HG02943 (cell line): ENCODE results near the gene ASF1B.

ENCODE experiments used
- ATAC-seq: cut with Tn5 transposase; IDR thresholded peaks from one replicate; pipeline ENCODE4 v1.9.1; 2021; ENCODE audit warnings: mild to moderate bottlenecking, low read depth, moderate library complexity; ENCODE audit not compliant: unreplicated experiment

ASF1B gene

DNA sequence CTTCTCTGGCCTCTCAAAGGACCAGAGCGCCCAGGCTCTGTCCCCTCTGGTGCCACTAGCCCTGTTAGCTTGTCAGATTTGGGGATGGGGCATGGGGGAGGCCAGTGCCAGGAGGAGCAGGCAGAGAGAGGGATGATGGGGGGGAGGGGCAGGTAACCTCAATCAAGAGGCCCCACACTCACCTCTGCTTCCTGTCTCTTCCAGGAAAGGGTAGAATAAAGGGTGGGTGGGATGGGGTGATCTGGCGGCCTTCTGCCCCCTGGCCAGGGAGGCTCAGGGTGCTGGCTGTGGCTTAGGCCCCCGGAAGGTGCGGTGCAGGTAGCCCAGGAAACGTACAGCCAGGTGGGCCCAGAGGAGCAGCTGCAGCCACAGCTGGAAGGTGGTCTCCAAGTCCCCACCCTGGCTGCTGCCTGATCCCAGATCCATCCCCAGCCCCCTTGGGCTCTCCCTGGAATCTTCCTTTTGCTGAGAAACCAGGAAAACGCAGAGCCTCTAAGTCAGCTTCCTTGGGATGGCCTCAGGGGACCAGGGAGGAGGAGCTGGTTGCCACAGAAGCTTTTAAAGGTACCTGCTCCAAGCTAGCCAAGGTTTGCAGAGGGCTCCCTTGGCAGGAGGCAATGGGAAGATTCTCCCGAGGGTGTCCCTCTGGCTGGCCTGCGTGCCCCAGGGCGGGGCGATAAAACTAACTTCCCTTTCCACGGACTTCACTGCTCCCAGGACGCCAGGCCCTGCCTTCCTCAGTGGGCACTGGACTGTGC, 24.2 kb downstream of the ASF1B start:
- ATAC-seq, result no peak

DNA sequence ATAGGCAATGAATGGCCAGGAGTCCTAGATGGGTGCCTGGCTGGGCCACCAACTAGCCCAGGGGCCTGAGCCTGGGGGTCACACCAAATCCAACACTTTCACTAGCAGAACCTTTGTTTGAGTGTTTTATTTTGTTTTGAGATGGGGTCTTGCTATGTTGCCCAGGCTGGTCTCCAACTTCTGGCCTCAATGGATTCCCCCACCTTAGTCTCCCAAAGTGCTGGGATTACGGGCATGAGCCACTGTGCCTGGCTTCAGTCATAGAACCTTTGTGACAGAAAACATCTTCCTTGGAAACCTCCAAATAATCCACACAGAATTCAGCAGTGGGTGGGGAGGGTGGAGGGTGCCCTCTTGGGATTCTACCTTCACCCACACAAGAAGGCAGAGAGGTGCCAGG, 24.9 kb downstream of the ASF1B start:
- no peak for ATAC-seq

DNA sequence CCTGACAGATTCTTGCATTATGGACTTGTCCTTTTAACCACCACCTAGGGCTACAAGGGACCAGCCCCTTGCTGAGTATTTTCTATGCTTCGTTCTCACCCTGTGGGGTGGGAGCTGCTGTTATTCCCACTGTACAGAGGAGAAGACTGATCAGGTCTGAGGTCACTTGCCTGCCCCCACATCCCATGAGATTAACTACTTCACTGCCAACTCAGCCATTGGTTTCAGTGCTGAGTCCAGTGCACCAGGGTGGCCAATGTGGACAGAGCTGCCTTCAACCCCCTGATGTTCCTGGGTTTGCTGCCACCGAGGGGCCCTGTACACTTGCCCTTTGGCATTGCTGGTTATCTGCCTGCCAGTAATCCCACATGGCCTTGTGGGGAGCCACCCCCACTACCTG, 25.7 kb downstream of the ASF1B start:
- ATAC-seq, result no peak

DNA sequence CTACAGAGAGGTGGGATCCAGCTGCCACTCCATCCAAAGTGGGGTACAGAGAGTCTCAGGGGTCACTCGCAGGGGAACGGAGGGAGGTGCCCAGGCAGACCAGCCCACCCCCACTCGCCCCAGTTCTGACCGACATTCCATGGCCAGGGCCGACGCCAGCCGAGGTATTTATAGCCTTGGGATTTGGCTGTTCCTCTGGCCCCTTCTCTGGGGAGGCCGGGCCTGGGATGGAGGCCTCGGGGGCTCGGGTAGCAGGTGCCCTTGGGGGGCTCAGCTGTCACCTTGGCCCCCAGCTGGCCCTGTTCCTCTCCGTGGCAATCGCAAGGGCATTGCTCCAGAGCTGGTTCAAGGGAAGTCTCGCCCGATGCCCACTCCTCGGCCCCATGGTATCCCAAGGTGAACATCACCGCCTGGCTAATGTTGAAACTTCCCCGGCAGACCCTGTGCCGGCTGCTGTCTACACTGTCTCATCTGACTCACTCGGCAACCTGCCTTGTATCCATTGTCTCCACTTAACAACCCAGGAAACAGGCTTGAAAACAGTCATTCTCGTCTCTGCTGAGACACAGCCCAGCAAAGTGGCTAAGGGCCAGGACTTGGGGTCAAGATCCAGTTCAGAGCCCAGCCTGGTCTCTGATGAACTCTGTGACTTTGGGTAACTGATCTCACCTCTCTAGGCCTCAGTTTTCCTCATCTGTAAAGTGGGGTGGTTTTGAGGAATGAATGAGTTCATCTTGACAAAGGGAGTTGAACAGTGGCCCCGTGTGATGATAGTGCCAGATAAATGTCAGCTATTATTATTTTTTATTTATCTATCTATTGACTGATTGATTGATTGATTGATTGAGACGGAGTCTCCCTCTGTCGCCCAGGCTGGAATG, 28.6 kb downstream of the ASF1B start:
- ATAC-seq, result no peak

DNA sequence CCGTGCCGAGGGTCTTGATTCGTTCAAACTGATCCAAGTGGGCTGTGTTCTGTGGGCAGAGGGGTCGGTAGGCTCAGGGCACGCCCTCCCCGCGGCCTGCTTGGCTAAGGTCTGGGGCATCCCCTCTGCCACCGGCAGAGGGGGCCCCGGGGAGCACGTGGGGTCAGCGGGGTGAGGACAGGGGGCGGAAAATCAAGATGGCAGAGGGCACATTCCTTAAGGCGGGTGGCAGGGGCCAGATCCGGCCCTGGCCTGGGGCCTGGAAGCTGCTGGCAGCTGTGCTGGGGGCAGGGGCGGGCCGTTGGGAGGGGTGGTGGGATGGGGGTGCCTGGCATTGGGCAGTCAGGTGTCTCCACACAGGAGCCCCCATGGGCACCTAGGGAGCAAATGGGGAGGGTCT, 29.5 kb downstream of the ASF1B start:
- ATAC-seq, result no peak

DNA sequence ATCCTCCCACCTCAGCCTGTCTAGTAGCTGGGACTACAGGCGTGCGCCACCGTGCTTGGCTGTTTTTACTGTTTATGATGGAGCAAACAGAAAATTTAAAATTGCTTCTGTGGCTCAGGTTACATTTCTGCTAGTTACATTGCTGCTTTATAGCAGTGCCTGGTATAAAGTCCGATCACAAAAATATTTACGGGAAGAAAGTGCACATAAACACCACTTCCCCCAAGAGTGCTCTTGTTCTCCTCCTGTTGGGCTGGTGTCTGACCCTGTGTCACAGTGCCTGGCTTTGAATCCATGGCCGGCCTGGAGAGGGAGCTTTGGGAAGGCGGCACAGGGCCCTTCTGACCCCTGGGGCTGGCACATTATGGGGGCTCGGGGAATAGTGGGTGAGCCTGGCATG, 30.7 kb downstream of the ASF1B start:
- ATAC-seq, result no peak

DNA sequence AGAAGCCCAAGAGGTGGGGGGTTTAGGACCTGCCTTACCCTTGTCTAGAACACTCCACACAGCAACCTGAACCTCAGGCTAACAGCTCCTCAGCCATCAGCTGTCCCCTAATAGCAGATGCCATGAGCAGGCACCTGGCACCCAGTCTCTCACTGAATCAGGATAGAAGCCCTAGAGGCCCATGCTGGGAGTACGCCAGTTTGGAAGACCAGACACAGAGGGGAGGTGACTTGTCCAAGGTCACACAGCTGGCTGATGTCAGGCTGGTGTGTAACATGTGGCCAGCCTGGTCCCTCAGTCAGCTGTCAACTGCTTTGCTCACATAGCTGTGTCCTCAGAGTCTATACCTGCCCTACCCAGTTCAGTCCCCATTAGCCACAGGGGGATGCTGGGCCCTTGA, 33.1 kb downstream of the ASF1B start:
- no peak for ATAC-seq

DNA sequence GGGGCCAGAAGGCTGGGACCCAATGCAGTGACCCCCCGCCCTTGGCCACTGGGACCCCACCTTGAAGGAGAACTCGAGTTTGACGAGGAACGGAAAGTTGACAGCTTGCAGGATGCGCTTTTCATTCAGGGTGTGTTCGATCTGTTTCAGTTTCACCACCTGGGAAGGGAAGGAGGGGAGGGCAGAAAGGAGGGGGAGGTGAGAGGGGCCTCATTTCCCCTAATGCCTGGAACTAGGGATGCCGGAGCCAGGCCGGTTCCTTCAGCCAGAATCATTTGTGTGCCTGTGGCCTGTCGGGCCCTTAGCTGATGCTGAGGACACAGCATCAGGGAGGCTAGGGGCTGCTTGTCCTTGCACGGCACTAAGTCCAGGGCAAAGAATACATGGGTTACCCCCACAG, 33.6 kb downstream of the ASF1B start:
- no peak for ATAC-seq

DNA sequence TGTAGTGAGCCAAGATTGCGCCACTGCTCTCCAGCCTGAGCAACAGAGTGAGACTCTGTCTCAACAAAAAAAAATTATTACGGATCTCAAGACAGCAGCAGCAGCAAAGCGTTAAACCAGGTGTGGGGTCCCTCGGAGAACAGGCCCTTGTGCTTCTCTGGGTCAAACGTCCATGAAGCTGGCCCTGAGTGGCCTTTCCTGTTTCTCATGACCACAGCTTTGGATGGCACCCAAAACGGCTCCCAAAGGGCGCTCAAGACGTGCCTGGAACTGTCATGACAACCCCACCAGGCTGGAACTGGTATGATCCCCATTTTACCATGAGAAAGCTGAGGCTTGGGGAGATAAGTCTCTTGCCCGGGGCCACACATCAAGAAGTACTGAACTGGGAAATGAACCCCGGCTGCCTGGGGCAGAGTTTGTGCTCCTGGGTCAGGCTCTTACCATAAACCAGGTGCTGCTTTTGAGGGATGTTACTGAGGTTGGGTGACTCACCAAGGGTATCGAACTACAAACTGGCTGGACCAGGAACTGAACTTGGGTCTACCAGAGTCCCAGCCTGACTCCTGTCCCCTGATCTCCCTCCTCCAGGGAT, 34.2 kb downstream of the ASF1B start:
- ATAC-seq, result no peak

DNA sequence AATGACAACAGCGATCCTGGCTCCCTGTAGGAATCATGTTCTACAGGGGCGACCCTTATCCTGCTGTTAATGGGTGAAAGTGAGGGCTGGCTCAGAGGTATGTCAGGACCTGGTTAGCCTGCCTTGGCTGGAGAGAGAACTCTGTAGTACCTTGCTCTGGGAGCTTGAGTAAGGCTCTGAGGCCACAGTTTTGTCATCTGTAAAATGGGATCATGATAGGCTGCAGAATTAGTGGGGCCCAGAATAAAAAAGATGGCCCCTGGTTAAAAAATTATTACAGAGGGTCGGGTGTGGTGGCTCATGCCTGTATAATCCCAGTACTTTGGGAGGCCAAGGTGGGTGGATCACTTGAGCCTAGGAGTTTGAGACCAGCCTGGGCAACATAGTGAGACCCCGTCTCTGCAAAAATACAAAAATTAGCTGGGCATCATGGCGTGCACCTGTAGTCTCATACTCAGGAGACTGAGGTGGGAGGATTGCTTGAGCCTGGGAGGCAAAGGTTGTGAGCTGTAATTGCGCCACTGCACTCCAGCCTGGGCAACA, 35.3 kb downstream of the ASF1B start:
- no peak for ATAC-seq

DNA sequence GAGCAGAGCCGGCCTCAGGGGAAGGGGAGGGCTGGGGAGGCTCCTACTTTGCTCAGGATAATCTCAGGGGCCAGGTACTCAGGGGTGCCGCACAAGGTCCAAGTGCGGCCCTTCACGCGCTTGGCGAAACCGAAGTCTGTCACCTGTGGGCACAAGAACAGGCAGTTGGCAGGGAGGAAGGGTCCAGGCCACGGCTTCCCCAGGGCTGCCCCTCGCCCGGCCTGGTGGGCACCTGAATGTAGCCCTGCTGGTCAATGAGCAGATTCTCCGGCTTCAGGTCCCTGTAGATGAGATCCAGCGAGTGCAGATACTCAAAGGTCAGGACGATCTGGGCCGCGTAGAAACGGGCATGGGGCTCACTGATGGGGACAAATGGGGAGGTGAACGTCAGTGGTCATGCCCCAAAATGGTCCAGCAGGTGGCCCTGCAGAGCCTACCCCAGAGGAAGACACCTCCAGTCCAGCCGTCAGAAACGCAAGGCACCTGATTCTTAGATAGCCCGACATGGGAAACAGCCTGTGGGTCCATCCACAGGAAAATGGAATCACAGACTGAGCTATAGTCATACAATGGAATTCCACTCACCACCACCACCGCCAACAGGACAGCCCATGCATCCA, 38.7 kb downstream of the ASF1B start:
- ATAC-seq, result no peak

DNA sequence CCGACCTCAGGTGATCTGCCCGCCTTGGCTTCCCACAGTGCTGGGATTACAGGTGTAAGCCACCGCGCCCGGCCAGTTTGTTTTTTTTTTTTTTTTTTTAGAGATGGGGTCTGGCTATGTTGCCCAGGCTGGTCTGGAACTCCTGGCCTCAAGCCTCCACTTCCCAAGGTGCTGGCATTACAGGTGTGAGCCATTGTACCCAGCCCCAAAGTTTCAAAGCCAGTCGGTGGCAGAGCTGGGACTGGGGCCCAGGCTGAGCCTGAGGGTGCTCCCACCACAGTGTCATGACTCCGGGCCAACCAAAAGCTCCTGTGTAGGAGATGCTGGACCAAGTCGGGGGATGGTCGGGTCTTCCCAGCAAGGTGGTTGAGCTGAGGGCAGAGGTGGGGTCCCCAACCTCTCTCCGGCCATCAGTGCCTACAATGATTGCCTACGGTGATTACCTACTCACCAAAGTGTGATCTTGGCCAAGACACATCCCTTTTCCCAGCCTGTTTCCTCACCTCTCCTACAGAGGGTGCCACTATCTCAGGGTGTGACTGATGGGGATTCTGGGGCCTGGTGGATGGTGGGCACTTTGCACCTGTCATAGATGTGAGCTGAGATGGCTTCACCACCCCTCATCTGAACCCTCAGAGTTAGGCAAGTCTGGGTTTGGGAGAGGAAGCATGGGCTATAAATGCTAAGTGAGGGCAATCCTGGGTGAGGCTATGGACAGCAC, 40.0 kb downstream of the ASF1B start:
- no peak for ATAC-seq

DNA sequence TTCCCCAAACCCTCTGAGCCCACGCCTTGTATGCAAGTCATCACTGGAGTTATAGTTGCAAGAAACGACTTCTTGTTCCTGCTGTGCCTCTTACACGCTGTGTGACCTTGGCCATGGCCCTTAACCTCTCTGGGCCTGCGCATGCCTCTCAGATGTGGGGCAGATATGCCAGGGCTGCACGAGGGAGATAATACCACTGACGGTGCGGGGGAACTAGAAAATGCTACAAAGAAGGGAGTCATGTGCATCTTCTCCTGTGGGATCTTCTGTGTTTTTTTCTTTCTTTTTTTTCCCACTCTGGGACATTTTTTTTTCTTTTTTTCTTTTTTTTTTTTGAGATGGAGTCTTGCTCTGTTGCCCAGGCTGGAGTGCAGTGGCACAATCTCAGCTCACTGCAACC, 41.5 kb downstream of the ASF1B start:
- ATAC-seq, result no peak

DNA sequence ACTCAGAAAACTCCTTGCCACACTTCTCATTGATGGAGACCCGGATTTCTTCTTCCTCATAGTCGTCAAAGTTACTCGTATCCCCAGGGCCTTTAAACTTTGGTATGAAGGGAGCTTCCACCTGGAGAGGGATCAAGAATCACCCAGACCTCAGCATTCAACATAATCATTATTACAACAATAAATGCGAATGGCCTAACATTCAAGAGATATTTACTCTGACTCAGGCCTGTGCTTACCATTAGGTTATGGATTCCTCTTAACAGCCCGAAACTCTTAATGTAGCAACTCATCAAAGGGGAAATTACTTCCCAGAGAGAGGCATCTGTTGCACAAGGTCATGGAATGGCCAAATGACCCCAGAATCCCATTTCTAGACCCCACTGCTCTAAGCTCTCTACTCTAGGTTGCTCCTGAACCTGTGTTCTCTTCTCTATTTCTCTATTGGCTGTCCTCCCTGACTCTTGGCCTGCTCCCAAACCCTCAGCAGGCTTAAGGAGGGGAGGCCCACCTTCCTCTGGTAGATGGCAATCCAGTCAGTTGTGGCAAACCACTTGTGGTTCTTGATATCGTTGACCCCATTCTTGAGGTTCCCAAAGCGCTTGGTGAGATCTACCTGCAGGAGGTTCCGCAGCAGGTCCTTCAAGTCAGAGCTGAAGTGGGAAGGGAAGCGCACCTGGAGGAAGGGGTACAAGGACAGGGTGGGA, 43.1 kb downstream of the ASF1B start:
- ATAC-seq, result no peak

DNA sequence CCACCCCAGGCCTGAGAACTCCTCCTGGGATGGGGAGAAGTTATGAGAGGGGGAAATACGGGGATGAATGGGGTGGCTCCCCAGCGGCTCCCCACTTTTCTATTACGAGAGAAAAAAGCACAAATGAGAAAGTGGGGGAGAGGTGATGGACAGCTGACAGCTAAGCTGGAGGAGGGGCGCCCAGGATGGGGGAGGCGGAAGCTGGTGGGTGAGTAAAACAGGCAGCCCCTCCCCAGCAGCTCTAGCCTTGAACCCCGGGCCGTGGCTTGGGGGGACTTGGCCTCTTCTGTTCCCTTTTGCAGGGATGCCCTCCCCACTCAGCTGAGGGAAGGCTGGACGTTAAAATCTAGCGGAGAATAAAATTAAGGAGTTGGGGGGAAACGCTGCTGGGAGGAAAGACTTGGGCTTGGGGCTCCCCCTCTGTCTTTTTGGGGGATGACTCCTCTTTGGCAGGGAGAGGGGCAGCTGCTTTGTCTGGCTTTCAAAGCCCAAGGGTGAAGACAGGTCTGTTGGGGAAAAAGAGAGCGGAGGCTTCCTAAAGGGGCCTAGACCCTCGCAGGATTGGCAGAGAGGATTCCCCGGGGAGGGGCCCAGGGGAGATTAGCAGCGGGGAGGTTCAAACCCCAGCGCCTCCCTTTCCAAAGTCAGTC, 44.5 kb downstream of the ASF1B start:
- ATAC-seq, result no peak

DNA sequence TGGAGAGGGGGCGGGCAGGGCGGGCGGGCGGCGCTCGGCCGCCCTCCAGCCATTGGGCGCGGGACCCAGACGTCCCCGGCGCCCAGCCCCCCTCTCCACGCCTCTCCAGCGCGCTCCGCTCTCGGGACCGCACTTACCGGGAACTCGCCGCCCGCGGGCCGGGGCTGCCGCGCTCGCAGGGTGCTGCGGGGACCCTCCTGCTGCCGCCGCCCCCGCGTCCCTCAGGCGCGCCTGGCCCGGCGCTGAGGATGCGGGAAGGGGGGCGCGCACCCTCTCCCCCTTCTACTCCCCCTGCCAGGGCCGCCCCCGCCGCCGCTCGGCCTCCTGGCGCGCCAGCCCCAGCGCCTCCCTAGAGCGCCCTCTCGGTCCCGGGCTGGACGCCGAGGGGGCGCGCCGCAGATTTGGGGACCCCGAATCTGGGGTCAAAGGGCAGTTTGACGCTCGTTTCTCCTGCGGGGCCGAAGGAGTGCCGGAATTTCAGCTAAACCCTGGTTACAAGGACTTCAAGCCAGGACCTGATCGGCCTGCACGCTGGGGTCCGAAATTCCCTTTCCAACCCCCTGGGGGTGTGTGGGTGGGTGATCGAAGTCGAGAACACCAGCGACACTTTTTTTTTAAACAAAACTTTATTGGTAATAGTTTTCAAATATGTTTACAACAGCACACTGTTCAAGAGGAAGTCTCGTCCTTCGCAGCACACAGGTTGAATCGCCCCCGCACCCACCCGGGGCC, 45.1 kb downstream of the ASF1B start:
- no peak for ATAC-seq

DNA sequence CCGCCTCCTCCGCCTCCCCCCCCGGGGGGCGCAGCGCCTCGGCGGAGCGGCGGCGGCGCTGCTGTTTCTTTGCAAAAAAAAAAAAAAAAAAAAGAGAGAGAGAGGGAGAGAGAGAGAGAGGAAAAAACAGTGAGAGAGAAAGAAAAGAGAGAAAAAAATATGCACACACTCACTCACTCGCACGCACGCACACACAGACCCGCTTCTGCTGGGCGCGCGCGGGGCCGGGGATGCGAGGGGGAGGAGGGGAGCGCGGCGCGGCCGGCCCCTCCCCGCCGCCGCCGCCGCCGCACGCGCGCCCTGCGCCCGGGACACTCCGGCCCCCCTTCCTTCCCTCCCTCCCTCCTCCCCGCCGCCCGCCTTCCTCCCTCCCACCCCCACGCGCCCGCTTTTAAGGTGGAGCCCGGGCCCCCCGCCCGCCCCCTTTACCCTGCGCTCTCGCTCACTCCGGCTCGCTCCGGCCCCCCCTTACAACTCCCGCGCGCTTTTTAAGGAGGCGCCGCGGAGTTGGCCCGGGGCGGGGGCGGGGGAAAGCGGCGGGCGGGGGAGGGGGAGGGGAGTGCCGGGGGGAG, 45.8 kb downstream of the ASF1B start, which contains the start of gene SAMD1:
SAMD1 (minus strand) TSS at position 243 of the 572 bp plus-strand sequence.
- no peak for ATAC-seq
